Limb (tissue), 2 donors: ENCODE results near the gene C7orf33.
"Not testable (repeated sequence)": the region's sequence is repeated elsewhere in the genome, so short reads cannot be mapped to it uniquely, and the experiment has no call there.

Source experiments
- DNase-seq, 2 donors: peaks; one replicate each; pipeline ENCODE4 v3.0.0-alpha.2; 2016; ENCODE audit errors: extremely low spot score in 2 of 2

C7orf33 gene

GRCh38 chr7:148580446-148580845 is 10.1 kb upstream of the C7orf33 start:
- DNase-seq: no peak

- DNase-seq: no peak
These were observed 8.9 kb upstream of the C7orf33 start for GRCh38 chr7:148581624-148582023.

GRCh38 chr7:148584154-148584827 is 6.3 kb upstream of the C7orf33 start:
- DNase-seq: no peak

- DNase-seq: no peak
These were observed 5.2 kb upstream of the C7orf33 start for GRCh38 chr7:148585399-148585798.

GRCh38 chr7:148587076-148587475 is 3.5 kb upstream of the C7orf33 start:
- peak in 1 of 2 donors; percentile 43 for DNase-seq

- no peak for DNase-seq
These were observed 2.4 kb upstream of the C7orf33 start for GRCh38 chr7:148588168-148588567.

DNA sequence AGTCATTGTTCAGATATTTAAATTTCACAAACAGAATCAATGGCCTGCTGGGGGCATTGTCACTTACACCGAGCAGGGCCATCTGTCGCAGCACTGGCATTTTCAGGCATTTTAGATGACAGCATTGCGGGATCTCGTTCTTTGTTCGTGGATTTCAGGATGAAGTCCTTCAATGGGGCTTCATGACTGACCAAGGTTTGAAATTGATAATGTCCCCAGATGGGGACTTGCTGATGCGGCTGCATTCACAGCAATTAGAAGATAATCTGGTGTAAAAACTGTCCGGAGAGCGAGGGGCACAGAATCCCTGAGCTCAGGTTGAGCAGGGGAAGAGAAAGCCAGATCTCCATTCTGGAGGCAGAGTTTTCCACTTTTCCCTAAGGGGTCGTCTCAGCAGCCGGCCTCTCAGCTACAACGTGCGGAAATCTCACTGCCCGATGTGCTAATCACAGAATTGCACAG is 1.9 kb upstream of the C7orf33 start:
- no peak for DNase-seq

GRCh38 chr7:148589640-148590039 is 926 bp upstream of the C7orf33 start:
- no peak for DNase-seq

- DNase-seq: not testable (repeated sequence)
These were observed 5.8 kb downstream of the C7orf33 start for GRCh38 chr7:148596354-148596753.

DNA sequence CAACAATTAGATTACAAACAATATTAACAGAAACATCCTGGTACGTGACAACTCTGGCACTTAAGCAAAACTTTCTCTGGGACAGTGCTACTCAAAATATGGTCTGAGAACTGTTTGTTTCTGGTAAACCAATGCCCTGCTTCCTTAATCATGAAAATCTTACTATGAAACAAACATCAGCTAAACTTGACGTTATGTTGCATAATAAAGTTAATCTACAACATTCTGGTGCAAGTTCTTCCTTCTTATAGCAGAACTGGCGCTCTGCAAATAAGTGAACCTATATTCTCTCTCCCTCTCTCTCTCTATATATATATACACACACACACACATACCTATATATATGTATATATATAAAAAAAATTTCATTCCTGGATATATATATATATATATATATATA is 7.8 kb downstream of the C7orf33 start:
- DNase-seq: no peak

- no peak for DNase-seq
These were observed 14.8 kb downstream of the C7orf33 start for GRCh38 chr7:148605350-148605749.

DNA sequence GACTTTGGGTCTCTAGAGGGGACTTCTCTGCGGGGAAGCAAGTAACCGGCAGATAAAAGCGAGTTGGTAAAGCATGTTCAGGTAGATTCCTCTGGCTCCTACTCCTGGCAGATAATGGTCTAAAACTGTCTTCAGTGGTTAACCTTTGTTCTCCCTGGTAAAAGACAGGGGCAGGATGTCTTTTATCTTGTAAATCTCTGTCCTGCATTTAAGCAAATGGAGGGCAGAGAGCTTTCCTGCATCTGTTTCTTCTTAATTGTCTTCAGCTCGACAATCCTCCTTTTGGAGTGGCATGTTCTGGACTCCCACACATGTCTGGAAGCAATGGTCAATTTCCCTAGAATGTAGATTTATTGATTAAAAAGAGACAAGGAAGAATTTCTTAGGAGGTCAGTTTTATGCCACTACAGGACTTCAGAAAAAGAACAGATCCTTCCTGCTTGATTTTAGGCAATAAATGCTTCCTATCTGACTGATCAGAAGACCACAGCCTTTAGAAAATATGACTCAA is 16.6 kb downstream of the C7orf33 start:
- DNase-seq: no peak

DNA sequence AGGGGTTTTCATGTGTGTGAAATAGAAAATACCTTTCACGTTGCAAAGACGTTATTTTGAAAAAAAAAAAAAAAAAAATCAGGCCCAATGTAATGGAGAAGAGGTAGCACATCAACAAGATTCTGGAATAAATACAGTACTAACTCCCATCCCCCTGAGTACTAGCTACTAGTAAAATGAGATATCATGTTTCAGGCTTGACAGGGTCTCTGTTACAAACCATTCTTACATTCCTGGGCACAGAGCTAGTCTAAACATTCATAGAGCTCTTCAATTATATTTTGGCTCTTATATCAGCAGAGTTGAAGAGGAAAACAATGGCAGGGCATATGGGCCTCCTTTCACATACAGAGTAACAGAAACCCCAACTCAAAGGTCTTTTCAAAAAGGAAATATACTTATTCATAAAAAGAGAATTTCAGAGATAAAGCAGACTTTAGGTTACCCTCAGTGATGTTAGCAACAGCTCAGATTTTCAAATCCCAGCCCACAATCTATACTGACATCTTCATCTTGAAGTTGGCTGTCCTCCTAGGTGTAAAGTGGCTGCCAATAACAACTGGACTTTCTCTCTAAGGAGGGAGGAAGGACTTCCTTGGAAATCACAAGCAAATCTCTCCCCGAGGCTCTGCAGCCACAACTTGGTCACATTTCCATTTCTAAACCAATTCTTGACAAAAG is 18.6 kb downstream of the C7orf33 start:
- DNase-seq: peak in 1 of 2 donors; percentile 14

DNA sequence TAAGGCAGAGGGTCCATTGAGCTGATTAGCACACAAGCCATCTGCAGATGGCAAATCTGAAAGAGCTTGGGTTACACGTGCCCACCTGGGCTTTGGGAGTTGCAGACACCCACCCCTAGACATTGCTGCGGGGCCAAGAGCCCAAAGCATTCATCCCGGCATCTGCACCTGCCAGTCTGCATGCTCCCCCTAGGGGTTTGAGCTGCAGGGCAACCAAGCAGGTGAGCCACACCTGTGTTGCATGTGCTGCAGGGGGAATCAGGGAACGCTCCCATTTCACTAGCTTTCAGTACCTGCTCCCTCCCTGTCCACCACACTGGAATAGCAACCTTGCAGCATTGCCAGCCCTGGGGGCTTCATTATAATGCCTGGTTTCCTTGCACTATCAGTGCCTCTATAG is 21.1 kb downstream of the C7orf33 start:
- DNase-seq: no peak

- no peak for DNase-seq
These were observed 24.6 kb downstream of the C7orf33 start for GRCh38 chr7:148615085-148615730.

- DNase-seq: no peak
These were observed 30.3 kb downstream of the C7orf33 start for GRCh38 chr7:148620749-148621359.

- no peak for DNase-seq
These were observed 31.0 kb downstream of the C7orf33 start for GRCh38 chr7:148621563-148621962.

GRCh38 chr7:148622887-148623585 is 32.5 kb downstream of the C7orf33 start:
- peak; percentile 2 to 38 for DNase-seq

DNA sequence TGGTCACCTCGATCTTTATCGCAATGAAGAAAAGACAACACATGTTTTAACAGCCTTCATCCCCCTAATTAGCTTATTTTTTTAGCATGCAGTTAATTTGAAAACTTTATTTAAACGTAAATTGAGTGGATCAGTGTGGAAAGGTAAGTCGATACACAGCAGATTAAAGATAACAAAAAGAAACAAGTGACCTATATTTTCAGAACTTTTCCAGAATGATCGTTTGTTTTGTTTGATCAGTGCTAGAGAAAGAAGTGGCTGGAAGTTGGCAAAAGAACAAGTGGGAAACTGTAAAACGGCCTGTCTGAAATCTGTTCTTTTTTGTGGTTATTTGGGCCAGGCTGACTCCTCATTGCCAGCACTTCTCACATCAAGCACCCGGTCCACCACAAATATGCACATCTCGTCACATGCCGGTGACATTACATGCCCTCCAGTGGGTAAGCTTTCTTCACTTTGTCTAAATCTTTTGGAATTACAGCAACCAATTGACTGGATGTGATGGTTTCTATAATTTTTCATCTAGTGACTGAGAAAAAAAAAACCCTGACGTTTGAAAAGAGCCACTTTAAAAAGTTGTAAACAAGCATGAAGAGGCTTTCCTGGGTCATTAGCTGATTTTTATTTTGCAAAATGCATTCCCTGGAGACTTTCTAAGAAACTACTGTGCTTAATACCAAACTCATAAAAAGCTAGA is 33.2 kb downstream of the C7orf33 start:
- DNase-seq: peak in 1 of 2 donors; percentile 5

DNA sequence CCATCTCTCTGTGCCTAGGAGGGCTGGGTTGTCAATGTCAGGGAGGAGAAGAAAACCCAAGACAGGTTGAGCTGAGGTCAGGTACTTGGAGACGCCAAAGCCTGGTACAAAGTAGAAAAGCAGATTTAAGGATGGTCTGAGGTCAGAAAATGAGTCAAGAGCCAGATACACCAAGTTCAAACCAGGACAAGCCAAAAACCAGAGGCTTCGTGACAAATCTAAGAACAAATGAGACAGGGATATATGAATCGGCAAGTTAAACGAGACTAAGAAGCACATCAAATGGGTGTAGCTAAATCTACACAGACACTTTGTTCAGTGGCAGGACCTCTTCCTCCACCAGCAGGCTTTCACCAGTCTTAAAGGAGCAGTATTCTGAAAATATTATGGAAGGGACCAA is 34.2 kb downstream of the C7orf33 start:
- DNase-seq: no peak

DNA sequence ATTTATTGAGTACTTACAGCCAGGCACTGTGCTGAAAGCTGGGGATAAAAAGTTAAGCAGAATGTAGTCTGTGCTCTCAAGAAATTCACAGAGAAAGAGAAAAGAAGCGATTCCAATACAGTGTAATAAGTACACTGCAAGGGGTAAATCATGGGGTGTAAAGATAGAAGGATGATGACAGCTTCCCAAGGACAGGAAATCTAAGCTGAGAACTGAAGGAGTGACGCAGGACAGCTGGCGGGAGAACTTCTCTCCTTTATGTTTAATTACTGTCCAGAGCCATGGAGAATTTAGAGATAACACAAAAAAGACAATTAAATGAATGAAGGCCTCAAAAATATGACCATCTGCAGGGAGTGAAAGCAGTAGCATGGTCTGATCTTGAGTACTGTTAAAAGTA is 34.8 kb downstream of the C7orf33 start:
- peak in 1 of 2 donors; percentile 8 for DNase-seq
